ENCODE results near the gene MADCAM1.

GRCh38 chr19:510606-511100, 14.4 kb downstream of the MADCAM1 start:
- TF ChIP-seq CTCF (conservative IDR thresholded peaks at IDR 0.05), result peak; percentile 96
- no peak for TF ChIP-seq ZFX (IDR thresholded peaks at IDR 0.05)

All from C4-2B (cell line).